Fibroblast of lung (primary cell): Measurements from ENCODE around the gene ATG14. TPM values are rescaled to one million over a fixed set of nuclear protein-coding genes. Genes with fewer than 3 reads are reported as not detected.

Source experiments
- DNase-seq, 2 donors: peaks; one replicate each; pipeline versions ENCODE4 v3.0.0 to v3.0.0-alpha.2; 2010; ENCODE audit warnings: low read depth in 2 of 2
- H2AFZ ChIP-seq: 2 replicates; pipeline ENCODE4 v1.5.1; 2012; ENCODE audit warnings: low read length, control low read depth, inconsistent platforms
- H3K27ac ChIP-seq: 2 replicates; pipeline ENCODE4 v1.5.1; 2011; ENCODE audit warnings: low read length, control low read depth; ENCODE audit not compliant: insufficient read depth
- H3K27me3 ChIP-seq: 2 replicates; pipeline ENCODE4 v1.5.1; 2011; ENCODE audit warnings: mild to moderate bottlenecking, low read length; ENCODE audit not compliant: control insufficient read depth, insufficient read depth
- H3K36me3 ChIP-seq: 2 replicates; pipeline ENCODE4 v1.5.1; 2011; ENCODE audit warnings: low read length; ENCODE audit not compliant: control insufficient read depth, insufficient read depth
- H3K4me1 ChIP-seq: 2 replicates; pipeline ENCODE4 v1.5.1; 2011; ENCODE audit warnings: low read length; ENCODE audit not compliant: control insufficient read depth, insufficient read depth; ENCODE audit errors: extremely low read depth
- H3K4me2 ChIP-seq: 2 replicates; pipeline ENCODE4 v1.5.1; 2011; ENCODE audit warnings: low read length, control low read depth; ENCODE audit not compliant: insufficient read depth; ENCODE audit errors: extremely low read depth
- H3K4me3 ChIP-seq, 4 experiments: fragments of 200-600 bp in 1 of 4; sonication (generic) in 1 of 4; replicated peaks in 1 of 4; 2 replicates each; pipeline ENCODE4 v1.5.1; 2011 to 2016; ENCODE audit warnings: low read length in 4 of 4, low read depth in 3 of 4, mild to moderate bottlenecking in 3 of 4, control low read depth in 2 of 4, inconsistent platforms in 1 of 4, mixed read lengths in 1 of 4; ENCODE audit not compliant: insufficient read depth in 1 of 4; ENCODE audit errors: control extremely low read depth in 1 of 4
- H3K79me2 ChIP-seq: 2 replicates; pipeline ENCODE4 v1.5.1; 2012; ENCODE audit warnings: mild to moderate bottlenecking, low read length, inconsistent platforms; ENCODE audit not compliant: control insufficient read depth, insufficient read depth
- H3K9ac ChIP-seq: 2 replicates; pipeline ENCODE4 v1.5.1; 2011; ENCODE audit warnings: mild to moderate bottlenecking, low read length, control low read depth; ENCODE audit not compliant: insufficient read depth
- H3K9me3 ChIP-seq: 2 replicates; pipeline ENCODE4 v1.5.1; 2012; ENCODE audit warnings: low read depth, low read length; ENCODE audit not compliant: control insufficient read depth, insufficient read depth
- H4K20me1 ChIP-seq: 2 replicates; pipeline ENCODE4 v1.5.1; 2011; ENCODE audit warnings: low read length; ENCODE audit not compliant: control insufficient read depth, insufficient read depth; ENCODE audit errors: extremely low read depth
- EZH2 ChIP-seq: IDR thresholded peaks from 2 replicates; pipeline ENCODE4 v1.5.1; 2012; ENCODE audit warnings: low read length, control low read depth, mild to moderate bottlenecking; ENCODE audit errors: missing control alignments
- polyA plus RNA-seq, 2 donors: library from polyadenylated mRNA; depleted of rRNA in 1 of 2; stranded (reverse) in 1 of 2; unstranded in 1 of 2; fragments of >200 nt; gene quantifications; 2 replicates each; pipeline ENCODE4 v1.2.1, GENCODE V29; 2011 to 2012; ENCODE audit warnings: missing spikeins in 1 of 2
- total RNA-seq: library from RNA; depleted of rRNA; stranded (reverse); fragments of >200 nt; gene quantifications from 2 replicates; pipeline ENCODE4 v1.2.1, GENCODE V29; 2014
- TF ChIP-seq, protein P1 (sequence below), 2 donors: IDR thresholded peaks in 1 of 2; conservative IDR thresholded peaks in 1 of 2; 1 replicate in 1 of 2; 2 replicates in 1 of 2; pipeline ENCODE4 v1.5.1; 2011 to 2012; ENCODE audit warnings: low read length in 2 of 2, control low read depth in 1 of 2, inconsistent platforms in 1 of 2, low read depth in 1 of 2, mild to moderate bottlenecking in 1 of 2

Gene ATG14
- total and polyA plus RNA-seq, 2 donors (not counting 1 experiment from before 2014, with no cell fraction given), result 9.9 to 21.6 TPM

DNA sequence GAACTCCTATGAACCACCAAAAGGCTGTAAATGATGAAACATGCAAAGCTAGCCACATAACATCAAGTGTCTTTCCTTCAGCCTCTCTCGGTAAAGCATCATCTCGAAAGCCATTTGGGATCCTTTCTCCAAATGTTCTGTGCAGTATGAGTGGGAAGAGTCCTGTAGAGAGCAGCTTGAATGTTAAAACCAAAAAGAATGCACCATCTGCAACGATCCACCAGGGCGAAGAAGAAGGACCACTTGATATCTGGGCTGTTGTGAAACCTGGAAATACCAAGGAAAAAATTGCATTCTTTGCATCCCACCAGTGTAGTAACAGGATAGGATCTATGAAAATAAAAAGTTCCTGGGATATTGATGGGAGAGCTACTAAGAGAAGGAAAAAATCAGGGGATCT is 61.2 kb downstream of the ATG14 start:
- no peak for DNase-seq
- TF ChIP-seq, protein P1, sequence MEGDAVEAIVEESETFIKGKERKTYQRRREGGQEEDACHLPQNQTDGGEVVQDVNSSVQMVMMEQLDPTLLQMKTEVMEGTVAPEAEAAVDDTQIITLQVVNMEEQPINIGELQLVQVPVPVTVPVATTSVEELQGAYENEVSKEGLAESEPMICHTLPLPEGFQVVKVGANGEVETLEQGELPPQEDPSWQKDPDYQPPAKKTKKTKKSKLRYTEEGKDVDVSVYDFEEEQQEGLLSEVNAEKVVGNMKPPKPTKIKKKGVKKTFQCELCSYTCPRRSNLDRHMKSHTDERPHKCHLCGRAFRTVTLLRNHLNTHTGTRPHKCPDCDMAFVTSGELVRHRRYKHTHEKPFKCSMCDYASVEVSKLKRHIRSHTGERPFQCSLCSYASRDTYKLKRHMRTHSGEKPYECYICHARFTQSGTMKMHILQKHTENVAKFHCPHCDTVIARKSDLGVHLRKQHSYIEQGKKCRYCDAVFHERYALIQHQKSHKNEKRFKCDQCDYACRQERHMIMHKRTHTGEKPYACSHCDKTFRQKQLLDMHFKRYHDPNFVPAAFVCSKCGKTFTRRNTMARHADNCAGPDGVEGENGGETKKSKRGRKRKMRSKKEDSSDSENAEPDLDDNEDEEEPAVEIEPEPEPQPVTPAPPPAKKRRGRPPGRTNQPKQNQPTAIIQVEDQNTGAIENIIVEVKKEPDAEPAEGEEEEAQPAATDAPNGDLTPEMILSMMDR (conservative IDR thresholded peaks at IDR 0.05 in 1 of 2, IDR thresholded peaks at IDR 0.05 in 1 of 2; ENCODE audit: low read depth in 1 of 2, low read length in 2 of 2), result no peak
- no peak for TF ChIP-seq EZH2
- no peaks in the 10 kb centered on the region for H4K20me1 ChIP-seq

DNA sequence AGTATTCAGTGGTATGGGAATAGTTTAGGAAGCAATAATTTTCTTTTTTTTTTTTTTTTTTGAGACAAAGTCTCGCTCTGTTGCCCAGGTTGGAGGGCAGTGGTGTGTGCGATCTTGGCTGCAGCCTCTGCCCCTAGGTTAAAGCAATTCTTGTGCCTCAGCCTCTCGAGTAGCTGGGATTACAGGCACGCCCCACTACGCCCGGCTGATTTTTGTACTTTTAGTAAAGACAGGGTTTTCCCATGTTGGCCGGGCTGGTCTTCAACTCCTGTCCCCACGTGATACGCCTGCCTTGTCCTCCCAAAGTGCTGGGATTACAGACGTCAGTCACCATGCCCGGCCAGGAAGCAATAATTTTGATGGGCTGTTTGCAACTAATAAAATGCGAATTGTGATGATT is 62.1 kb downstream of the ATG14 start:
- H3K9me3 ChIP-seq, result no peaks in the 10 kb centered on the region
- no peaks in the 10 kb centered on the region for H3K27me3 ChIP-seq
- H3K4me3 ChIP-seq, result no peak overlapping the region
- H3K9ac ChIP-seq, result no peak overlapping the region
- H3K36me3 ChIP-seq, result peaks cover 2% of the 10 kb centered on the region
- H3K27ac ChIP-seq, result no peak overlapping the region
- TF ChIP-seq, protein P1 (conservative IDR thresholded peaks at IDR 0.05 in 1 of 2, IDR thresholded peaks at IDR 0.05 in 1 of 2; ENCODE audit: low read depth in 1 of 2, low read length in 2 of 2), result no peak
- TF ChIP-seq EZH2, result no peak
- H3K4me2 ChIP-seq, result no peak overlapping the region
- H2AFZ ChIP-seq, result no peak overlapping the region
- DNase-seq, result no peak
- H3K79me2 ChIP-seq, result no peaks in the 10 kb centered on the region
- H3K4me1 ChIP-seq, result no peaks in the 10 kb centered on the region
- H4K20me1 ChIP-seq, result no peaks in the 10 kb centered on the region

More for the DNA sequence above, 61.2 kb downstream of the ATG14 start:
- Histone ChIP-seq H3K9me3 (no peaks in the 10 kb centered on the region), H3K4me2 (no peak overlapping the region), H3K4me1 (no peaks in the 10 kb centered on the region), H2AFZ (no peak overlapping the region), H3K36me3 (peaks cover 5% of the 10 kb centered on the region), H3K9ac (no peak overlapping the region), H3K79me2 (no peaks in the 10 kb centered on the region), H3K27ac (no peak overlapping the region), H3K4me3 (no peak overlapping the region), H3K27me3 (no peaks in the 10 kb centered on the region)

DNA sequence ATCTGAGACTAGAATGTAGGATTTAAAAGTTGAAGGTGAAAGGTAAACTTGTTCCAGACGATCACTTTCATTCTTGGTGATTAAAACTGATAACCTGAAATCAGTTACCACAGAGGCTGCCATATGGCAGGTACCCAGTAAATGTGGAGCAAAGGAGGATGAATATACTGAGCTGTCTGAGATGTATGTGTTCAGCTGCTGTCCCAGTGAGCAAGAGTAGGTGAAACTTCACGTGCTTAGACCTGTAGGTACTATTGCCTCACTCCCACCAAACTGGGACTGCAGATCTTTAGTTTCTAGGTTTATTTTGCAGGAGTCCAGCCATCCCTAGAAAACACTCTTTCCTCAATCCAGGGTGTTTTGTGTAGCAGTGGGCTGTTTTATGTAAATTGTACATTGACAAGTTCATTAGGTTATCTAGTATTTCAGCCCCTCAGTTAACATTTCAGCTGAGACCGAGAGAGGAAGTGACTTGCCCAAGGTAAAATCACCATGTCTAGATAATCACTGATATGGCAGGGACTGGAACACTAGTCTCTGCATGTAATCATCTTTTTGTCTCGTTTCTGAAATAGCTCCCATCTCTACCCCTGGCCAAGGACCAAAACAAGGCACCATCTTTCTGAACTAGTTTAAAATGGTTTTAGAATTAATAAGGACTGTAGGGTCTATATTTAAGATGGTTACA is 62.7 kb downstream of the ATG14 start:
- H2AFZ ChIP-seq, result no peak overlapping the region
- H3K27ac ChIP-seq, result no peak overlapping the region
- H3K9me3 ChIP-seq, result no peaks in the 10 kb centered on the region
- no peak overlapping the region for H3K9ac ChIP-seq
- no peak overlapping the region for H3K4me3 ChIP-seq
- no peak for DNase-seq
- H3K4me2 ChIP-seq, result no peak overlapping the region
- H4K20me1 ChIP-seq, result no peaks in the 10 kb centered on the region
- no peaks in the 10 kb centered on the region for H3K27me3 ChIP-seq
- no peaks in the 10 kb centered on the region for H3K4me1 ChIP-seq
- no peak for TF ChIP-seq EZH2
- TF ChIP-seq, protein P1 (conservative IDR thresholded peaks at IDR 0.05 in 1 of 2, IDR thresholded peaks at IDR 0.05 in 1 of 2; ENCODE audit: low read depth in 1 of 2, low read length in 2 of 2), result no peak
- peaks cover 2% of the 10 kb centered on the region for H3K36me3 ChIP-seq
- H3K79me2 ChIP-seq, result no peaks in the 10 kb centered on the region
